K562 (cell line): Measurements from ENCODE around the gene ACYP2. TPM values are rescaled to one million over a fixed set of nuclear protein-coding genes. Genes with fewer than 3 reads are reported as not detected.
A peak's percentile ranks its signal among the peaks of the same experiment; 100 is the strongest.

ENCODE experiments used
- CEBPG ChIP-seq, 3 experiments: fragments of 200-800 bp in 1 of 3; sonication (Bioruptor generic) in 1 of 3; sonication (generic) in 1 of 3; formaldehyde crosslinking in 1 of 3; IDR thresholded peaks in 2 of 3; conservative IDR thresholded peaks in 1 of 3; 2 replicates each; pipeline versions ENCODE4 v1.6.1 to v1.8.0; 2016 to 2022; ENCODE audit warnings: missing compliant biosample characterization in 2 of 3, missing genetic modification characterization in 2 of 3, mild to moderate bottlenecking in 1 of 3, missing genetic modification reagents in 1 of 3
- ESRRB ChIP-seq: fragments of 250-450 bp; sonication (Bioruptor Pico); IDR thresholded peaks from 2 replicates; pipeline ENCODE4 v1.5.0; 2020; ENCODE audit warnings: mild to moderate bottlenecking, moderate library complexity, borderline replicate concordance
- ETS2 ChIP-seq: IDR thresholded peaks from 2 replicates; pipeline ENCODE4 v1.6.1; 2016; ENCODE audit warnings: borderline replicate concordance, missing genetic modification characterization, mild to moderate bottlenecking, moderate library complexity, missing compliant biosample characterization; ENCODE audit not compliant: poor library complexity, severe bottlenecking
- FOXJ2 ChIP-seq: fragments of 200-800 bp; sonication (Bioruptor generic); IDR thresholded peaks from 2 replicates; pipeline ENCODE4 v1.6.1; 2016; ENCODE audit warnings: missing genetic modification characterization, missing compliant biosample characterization
- JUND ChIP-seq, 2 experiments: IDR thresholded peaks; 2 replicates in 1 of 2; 3 replicates in 1 of 2; pipeline ENCODE4 v1.6.1; 2011; ENCODE audit warnings: borderline replicate concordance in 2 of 2, low read depth in 2 of 2, low read length in 2 of 2, improper control_type of control experiment in 1 of 2, missing biosample characterization in 1 of 2, missing genetic modification characterization in 1 of 2, missing genetic modification reagents in 1 of 2
- MAFF ChIP-seq: IDR thresholded peaks from 2 replicates; pipeline ENCODE4 v1.6.1; 2012; ENCODE audit warnings: low read length, improper control_type of control experiment
- NFIC ChIP-seq: fragments of 450-650 bp; IDR thresholded peaks from 2 replicates; pipeline ENCODE4 v1.6.1; 2017; ENCODE audit warnings: mild to moderate bottlenecking, inconsistent platforms
- NR4A1 ChIP-seq, 2 experiments: fragments of 250-450 bp in 1 of 2; fragments of 450-650 bp in 1 of 2; sonication (Bioruptor Pico) in 1 of 2; IDR thresholded peaks; 2 replicates each; pipeline versions ENCODE4 v1.4.0 to v1.6.1; 2016 to 2020; ENCODE audit warnings: mild to moderate bottlenecking in 2 of 2, missing compliant biosample characterization in 1 of 2, missing genetic modification characterization in 1 of 2, moderate library complexity in 1 of 2
- RBM17 ChIP-seq: fragments of 200-400 bp; formaldehyde crosslinking; IDR thresholded peaks from 2 replicates; pipeline ENCODE4 v1.6.1; 2017; ENCODE audit warnings: low read depth, mild to moderate bottlenecking, low read length, borderline replicate concordance
- SIN3B ChIP-seq: fragments of 450-650 bp; IDR thresholded peaks from 2 replicates; pipeline ENCODE4 v1.6.1; 2017; ENCODE audit warnings: low read depth, mild to moderate bottlenecking, moderate library complexity
- ZNF224 ChIP-seq: sonication (generic); formaldehyde crosslinking; IDR thresholded peaks from 2 replicates; pipeline ENCODE4 v1.8.0; 2022; ENCODE audit warnings: mild to moderate bottlenecking, missing genetic modification reagents
- ZNF263 ChIP-seq: sonication (generic); formaldehyde crosslinking; IDR thresholded peaks from 2 replicates; pipeline ENCODE4 v1.8.0; 2022; ENCODE audit warnings: mild to moderate bottlenecking, missing genetic modification reagents, borderline replicate concordance
- ZNF282 ChIP-seq: sonication (generic); formaldehyde crosslinking; IDR thresholded peaks from 2 replicates; pipeline ENCODE4 v1.8.1; 2023; ENCODE audit warnings: missing genetic modification reagents
- polyA plus RNA-seq, 8 experiments: library from polyadenylated mRNA; depleted of rRNA in 4 of 8; stranded (reverse) in 5 of 8; unstranded in 3 of 8; fragments of >200 nt; fragmentation: Nextera tagmentation in 2 of 8; fragmentation: Illumina TruSeq in 1 of 8; extraction: Ambion mirVana in 2 of 8; extraction: Trizol in 1 of 8; gene quantifications; 2 replicates each; pipeline versions ENCODE4 v1.2.1 to v1.2.3, GENCODE V29; 2011 to 2014; ENCODE audit warnings: inconsistent platforms in 1 of 8, missing spikeins in 1 of 8
- total RNA-seq, 7 experiments: library from RNA; depleted of rRNA in 6 of 7; stranded (reverse); fragments of >200 nt in 6 of 7; fragmentation: Illumina TruSeq in 2 of 7; extraction: Trizol in 2 of 7; gene quantifications; 2 replicates each; pipeline versions ENCODE4 v1.2.1 to v1.2.3, GENCODE V29; 2011 to 2021; ENCODE audit warnings: low replicate concordance in 1 of 7
- TF ChIP-seq, protein P1 (sequence below): sonication (generic); formaldehyde crosslinking; IDR thresholded peaks from 2 replicates; pipeline ENCODE4 v1.8.1; 2023; ENCODE audit warnings: missing genetic modification reagents, mild to moderate bottlenecking, borderline replicate concordance
- TF ChIP-seq, protein P2 (sequence below): sonication (generic); formaldehyde crosslinking; IDR thresholded peaks from 2 replicates; pipeline ENCODE4 v1.8.0; 2022; ENCODE audit warnings: mild to moderate bottlenecking, missing genetic modification reagents
- TF ChIP-seq, protein P3 (sequence below): fragments of 450-650 bp; IDR thresholded peaks from 2 replicates; pipeline ENCODE4 v1.6.1; 2018; ENCODE audit warnings: mild to moderate bottlenecking, low read depth; ENCODE audit not compliant: partially characterized antibody
- TF ChIP-seq, protein P4 (sequence below): IDR thresholded peaks from 2 replicates; pipeline ENCODE4 v1.6.1; 2011; ENCODE audit not compliant: insufficient read length; ENCODE audit errors: extremely low read depth

ACYP2 gene
- total and polyA plus RNA-seq, 9 of the 15 experiments (the other 6 are each of a cell fraction or from before 2014, with no cell fraction given) = 1.0 to 4.1 (median 2.0) TPM

DNA sequence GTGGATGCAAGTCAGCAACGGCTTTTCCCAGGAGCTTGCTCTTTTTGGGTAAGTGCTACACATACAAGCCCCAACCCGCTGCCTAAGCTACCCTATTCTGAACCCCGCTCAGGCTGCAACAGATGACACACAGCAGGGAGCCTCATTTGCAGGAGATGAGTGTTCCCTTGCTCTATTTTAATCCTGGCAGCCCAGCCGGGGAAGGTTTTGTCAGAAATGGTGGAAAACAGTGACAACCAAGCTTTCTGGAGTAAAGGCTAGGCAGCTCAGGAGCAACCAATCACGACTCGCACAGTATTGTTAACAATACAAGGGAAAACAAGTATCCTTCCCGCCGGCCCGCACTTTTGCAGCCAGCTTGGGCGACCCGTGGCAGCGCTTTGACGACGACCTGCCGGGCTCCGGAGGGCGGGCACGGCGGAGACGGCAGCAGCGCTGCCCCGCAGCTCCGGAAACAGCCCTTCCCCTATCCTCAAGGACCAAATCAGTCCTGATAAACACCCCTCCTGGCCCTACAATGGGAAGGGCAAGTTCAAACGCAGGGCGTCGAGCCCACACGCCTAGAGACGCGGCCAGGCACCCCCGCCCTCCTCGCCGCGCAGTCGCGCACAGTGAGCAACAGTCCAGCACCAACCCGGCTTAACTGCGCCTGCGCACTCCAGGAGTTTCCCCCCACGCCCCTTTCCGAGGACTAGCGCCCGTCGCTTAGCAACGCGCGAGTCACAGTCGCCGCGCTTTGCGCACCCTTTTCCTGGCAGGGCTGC lies 214.9 kb downstream of the ACYP2 start (continued):
- TF ChIP-seq RBM17 (no peak), JUND (IDR thresholded peaks at IDR 0.05; ENCODE audit: borderline replicate concordance, low read depth, low read length) (peak; percentile 49; the same call in 1 of the 2 replicates), JUND (tag; IDR thresholded peaks at IDR 0.05; ENCODE audit: borderline replicate concordance, low read depth, low read length) (no peak), CEBPG (CRISPR knock-in tag; IDR thresholded peaks at IDR 0.05) (no peak), CEBPG (tag; conservative IDR thresholded peaks at IDR 0.05 in 1 of 2, IDR thresholded peaks at IDR 0.05 in 1 of 2) (no peak), MAFF (no peak), FOXJ2 (tag) (peak; percentile 90), ZNF282 (CRISPR knock-in tag) (no peak), ESRRB (CRISPR knock-in tag) (no peak), ZNF224 (no peak), ZNF263 (CRISPR knock-in tag) (no peak), NR4A1 (CRISPR knock-in tag; IDR thresholded peaks at IDR 0.05) (no peak), NR4A1 (tag; IDR thresholded peaks at IDR 0.05) (0 out of 2 replicates have a peak, but pooled peaks have one; percentile 42), NFIC (peak; percentile 23; the same call in 1 of the 2 replicates), SIN3B (no peak), ETS2 (tag) (no peak)
- TF ChIP-seq, protein P1, sequence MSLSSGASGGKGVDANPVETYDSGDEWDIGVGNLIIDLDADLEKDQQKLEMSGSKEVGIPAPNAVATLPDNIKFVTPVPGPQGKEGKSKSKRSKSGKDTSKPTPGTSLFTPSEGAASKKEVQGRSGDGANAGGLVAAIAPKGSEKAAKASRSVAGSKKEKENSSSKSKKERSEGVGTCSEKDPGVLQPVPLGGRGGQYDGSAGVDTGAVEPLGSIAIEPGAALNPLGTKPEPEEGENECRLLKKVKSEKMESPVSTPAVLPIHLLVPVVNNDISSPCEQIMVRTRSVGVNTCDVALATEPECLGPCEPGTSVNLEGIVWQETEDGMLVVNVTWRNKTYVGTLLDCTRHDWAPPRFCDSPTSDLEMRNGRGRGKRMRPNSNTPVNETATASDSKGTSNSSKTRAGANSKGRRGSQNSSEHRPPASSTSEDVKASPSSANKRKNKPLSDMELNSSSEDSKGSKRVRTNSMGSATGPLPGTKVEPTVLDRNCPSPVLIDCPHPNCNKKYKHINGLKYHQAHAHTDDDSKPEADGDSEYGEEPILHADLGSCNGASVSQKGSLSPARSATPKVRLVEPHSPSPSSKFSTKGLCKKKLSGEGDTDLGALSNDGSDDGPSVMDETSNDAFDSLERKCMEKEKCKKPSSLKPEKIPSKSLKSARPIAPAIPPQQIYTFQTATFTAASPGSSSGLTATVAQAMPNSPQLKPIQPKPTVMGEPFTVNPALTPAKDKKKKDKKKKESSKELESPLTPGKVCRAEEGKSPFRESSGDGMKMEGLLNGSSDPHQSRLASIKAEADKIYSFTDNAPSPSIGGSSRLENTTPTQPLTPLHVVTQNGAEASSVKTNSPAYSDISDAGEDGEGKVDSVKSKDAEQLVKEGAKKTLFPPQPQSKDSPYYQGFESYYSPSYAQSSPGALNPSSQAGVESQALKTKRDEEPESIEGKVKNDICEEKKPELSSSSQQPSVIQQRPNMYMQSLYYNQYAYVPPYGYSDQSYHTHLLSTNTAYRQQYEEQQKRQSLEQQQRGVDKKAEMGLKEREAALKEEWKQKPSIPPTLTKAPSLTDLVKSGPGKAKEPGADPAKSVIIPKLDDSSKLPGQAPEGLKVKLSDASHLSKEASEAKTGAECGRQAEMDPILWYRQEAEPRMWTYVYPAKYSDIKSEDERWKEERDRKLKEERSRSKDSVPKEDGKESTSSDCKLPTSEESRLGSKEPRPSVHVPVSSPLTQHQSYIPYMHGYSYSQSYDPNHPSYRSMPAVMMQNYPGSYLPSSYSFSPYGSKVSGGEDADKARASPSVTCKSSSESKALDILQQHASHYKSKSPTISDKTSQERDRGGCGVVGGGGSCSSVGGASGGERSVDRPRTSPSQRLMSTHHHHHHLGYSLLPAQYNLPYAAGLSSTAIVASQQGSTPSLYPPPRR (CRISPR knock-in tag) = no peak
- TF ChIP-seq, protein P2, sequence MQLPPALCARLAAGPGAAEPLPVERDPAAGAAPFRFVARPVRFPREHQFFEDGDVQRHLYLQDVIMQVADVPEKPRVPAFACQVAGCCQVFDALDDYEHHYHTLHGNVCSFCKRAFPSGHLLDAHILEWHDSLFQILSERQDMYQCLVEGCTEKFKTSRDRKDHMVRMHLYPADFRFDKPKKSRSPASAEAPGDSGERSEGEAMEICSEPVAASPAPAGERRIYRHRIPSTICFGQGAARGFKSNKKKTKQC (CRISPR knock-in tag) = peak; percentile 52; the same call in 1 of the 2 replicates
- TF ChIP-seq, protein P3, sequence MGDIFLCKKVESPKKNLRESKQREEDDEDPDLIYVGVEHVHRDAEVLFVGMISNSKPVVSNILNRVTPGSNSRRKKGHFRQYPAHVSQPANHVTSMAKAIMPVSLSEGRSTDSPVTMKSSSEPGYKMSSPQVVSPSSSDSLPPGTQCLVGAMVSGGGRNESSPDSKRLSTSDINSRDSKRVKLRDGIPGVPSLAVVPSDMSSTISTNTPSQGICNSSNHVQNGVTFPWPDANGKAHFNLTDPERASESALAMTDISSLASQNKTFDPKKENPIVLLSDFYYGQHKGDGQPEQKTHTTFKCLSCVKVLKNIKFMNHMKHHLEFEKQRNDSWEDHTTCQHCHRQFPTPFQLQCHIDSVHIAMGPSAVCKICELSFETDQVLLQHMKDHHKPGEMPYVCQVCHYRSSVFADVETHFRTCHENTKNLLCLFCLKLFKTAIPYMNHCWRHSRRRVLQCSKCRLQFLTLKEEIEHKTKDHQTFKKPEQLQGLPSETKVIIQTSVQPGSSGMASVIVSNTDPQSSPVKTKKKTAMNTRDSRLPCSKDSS = no peak
- TF ChIP-seq, protein P4, sequence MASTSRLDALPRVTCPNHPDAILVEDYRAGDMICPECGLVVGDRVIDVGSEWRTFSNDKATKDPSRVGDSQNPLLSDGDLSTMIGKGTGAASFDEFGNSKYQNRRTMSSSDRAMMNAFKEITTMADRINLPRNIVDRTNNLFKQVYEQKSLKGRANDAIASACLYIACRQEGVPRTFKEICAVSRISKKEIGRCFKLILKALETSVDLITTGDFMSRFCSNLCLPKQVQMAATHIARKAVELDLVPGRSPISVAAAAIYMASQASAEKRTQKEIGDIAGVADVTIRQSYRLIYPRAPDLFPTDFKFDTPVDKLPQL = no peak
